HL-60 (cell line): ENCODE results near the gene PORCN.

Experiments used
- DNase-seq, 2 experiments: peaks; one replicate each; pipeline ENCODE4 v3.0.0-alpha.2; 2010 to 2020; ENCODE audit warnings: low read depth in 1 of 2, low spot score in 1 of 2
- H3K27ac ChIP-seq: fragments of 250-450 bp; sonication (Bioruptor Pico); replicated peaks from 2 replicates; pipeline ENCODE4 v1.5.1; 2020; ENCODE audit warnings: mild to moderate bottlenecking, moderate library complexity
- H3K27me3 ChIP-seq: fragments of 250-450 bp; sonication (Bioruptor Pico); 2 replicates; pipeline ENCODE4 v1.5.1; 2021; ENCODE audit warnings: mild to moderate bottlenecking, moderate library complexity; ENCODE audit not compliant: insufficient read depth, poor library complexity, severe bottlenecking
- H3K4me3 ChIP-seq: replicated peaks from 2 replicates; pipeline ENCODE4 v1.5.1; 2011; ENCODE audit warnings: mild to moderate bottlenecking, control low read depth, low read length; ENCODE audit not compliant: insufficient read depth
- CTCF ChIP-seq: IDR thresholded peaks from one replicate; pipeline ENCODE4 v1.5.1; 2011; ENCODE audit warnings: low read length, control low read depth, inconsistent platforms; ENCODE audit not compliant: insufficient read depth
- GABPA ChIP-seq: IDR thresholded peaks from 2 replicates; pipeline ENCODE4 v1.6.1; 2012; ENCODE audit warnings: low read depth
- POLR2AphosphoS5 ChIP-seq: IDR thresholded peaks from 2 replicates; pipeline ENCODE4 v1.6.1; 2012; ENCODE audit warnings: low read depth
- SPI1 ChIP-seq: IDR thresholded peaks from 2 replicates; pipeline ENCODE4 v1.6.1; 2012; ENCODE audit warnings: low read depth, mild to moderate bottlenecking, borderline replicate concordance
- TF ChIP-seq, protein P1 (sequence below): IDR thresholded peaks from 2 replicates; pipeline ENCODE4 v1.6.1; 2012; ENCODE audit warnings: low read depth; ENCODE audit not compliant: insufficient replicate concordance

The PORCN gene

GRCh38 chrX:48504261-48504660 is 4.5 kb upstream of the PORCN start:
- no peaks in the 10 kb centered on the region for H3K27me3 ChIP-seq
- no peak for DNase-seq
- H3K27ac ChIP-seq: no peak overlapping the region
- no peak overlapping the region for H3K4me3 ChIP-seq
- no peak for TF ChIP-seq GABPA
- no peak for TF ChIP-seq SPI1
- no peak for TF ChIP-seq POLR2AphosphoS5

DNA sequence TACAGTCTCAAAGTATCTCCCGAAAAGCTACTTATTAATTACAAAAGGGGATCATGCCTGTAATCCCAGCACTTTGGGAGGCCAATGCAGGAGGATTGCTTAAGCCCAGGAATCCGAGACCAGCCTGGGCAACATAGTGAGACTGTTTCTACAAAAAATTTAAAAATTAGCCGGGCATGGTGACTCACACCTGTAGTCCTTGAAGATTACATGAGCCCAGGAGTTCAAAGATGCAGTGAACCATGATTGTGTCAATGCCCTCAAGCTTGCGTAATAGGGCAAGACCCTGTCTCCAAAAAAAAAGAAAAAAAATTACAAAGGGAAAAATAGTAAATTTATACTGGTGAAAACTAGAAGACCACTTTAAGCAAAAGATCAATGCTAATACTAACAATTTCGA is 3.3 kb upstream of the PORCN start:
- DNase-seq: no peak
- TF ChIP-seq CTCF: no peak
- TF ChIP-seq GABPA: no peak
- TF ChIP-seq, protein P1, sequence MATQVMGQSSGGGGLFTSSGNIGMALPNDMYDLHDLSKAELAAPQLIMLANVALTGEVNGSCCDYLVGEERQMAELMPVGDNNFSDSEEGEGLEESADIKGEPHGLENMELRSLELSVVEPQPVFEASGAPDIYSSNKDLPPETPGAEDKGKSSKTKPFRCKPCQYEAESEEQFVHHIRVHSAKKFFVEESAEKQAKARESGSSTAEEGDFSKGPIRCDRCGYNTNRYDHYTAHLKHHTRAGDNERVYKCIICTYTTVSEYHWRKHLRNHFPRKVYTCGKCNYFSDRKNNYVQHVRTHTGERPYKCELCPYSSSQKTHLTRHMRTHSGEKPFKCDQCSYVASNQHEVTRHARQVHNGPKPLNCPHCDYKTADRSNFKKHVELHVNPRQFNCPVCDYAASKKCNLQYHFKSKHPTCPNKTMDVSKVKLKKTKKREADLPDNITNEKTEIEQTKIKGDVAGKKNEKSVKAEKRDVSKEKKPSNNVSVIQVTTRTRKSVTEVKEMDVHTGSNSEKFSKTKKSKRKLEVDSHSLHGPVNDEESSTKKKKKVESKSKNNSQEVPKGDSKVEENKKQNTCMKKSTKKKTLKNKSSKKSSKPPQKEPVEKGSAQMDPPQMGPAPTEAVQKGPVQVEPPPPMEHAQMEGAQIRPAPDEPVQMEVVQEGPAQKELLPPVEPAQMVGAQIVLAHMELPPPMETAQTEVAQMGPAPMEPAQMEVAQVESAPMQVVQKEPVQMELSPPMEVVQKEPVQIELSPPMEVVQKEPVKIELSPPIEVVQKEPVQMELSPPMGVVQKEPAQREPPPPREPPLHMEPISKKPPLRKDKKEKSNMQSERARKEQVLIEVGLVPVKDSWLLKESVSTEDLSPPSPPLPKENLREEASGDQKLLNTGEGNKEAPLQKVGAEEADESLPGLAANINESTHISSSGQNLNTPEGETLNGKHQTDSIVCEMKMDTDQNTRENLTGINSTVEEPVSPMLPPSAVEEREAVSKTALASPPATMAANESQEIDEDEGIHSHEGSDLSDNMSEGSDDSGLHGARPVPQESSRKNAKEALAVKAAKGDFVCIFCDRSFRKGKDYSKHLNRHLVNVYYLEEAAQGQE: no peak
- TF ChIP-seq POLR2AphosphoS5: no peak
- no peak for TF ChIP-seq SPI1
- Histone ChIP-seq H3K27me3 (no peaks in the 10 kb centered on the region), H3K27ac (no peak overlapping the region), H3K4me3 (no peak overlapping the region)

- no peaks in the 10 kb centered on the region for H3K27me3 ChIP-seq
- no peak for TF ChIP-seq POLR2AphosphoS5
- no peak for TF ChIP-seq GABPA
- no peak for TF ChIP-seq CTCF
- no peak for TF ChIP-seq SPI1
- TF ChIP-seq, protein P1: no peak
- DNase-seq: no peak
- H3K27ac ChIP-seq: no peak overlapping the region
- H3K4me3 ChIP-seq: no peak overlapping the region
Observed at GRCh38 chrX:48507246-48507645, 1.5 kb upstream of the PORCN start.

- no peak for TF ChIP-seq GABPA
- no peak for TF ChIP-seq SPI1
- TF ChIP-seq POLR2AphosphoS5: no peak
- TF ChIP-seq CTCF: no peak
- TF ChIP-seq, protein P1: no peak
- Histone ChIP-seq H3K4me3 (peak overlapping the region; percentile 65), H3K27ac (no peak overlapping the region), H3K27me3 (no peaks in the 10 kb centered on the region)
- no peak for DNase-seq
Observed at GRCh38 chrX:48509245-48509590, 426 bp downstream of the PORCN start.
